Natural killer cell (primary cell): ENCODE data around the gene KRTAP10-11. TPM values are rescaled to one million over a fixed set of nuclear protein-coding genes. Genes with fewer than 3 reads are reported as not detected.

Experiments used
- ATAC-seq, 3 donors: fragments of 150-1000 bp in 2 of 3; fragments of 200-7000 bp in 1 of 3; cut with Tn5 transposase; 1 replicate in 1 of 3; 2 replicates in 2 of 3; pipeline ENCODE4 v1.10.0; 2021; ENCODE audit warnings: mild to moderate bottlenecking in 2 of 3, moderate library complexity in 2 of 3
- DNase-seq, 2 donors: peaks; one replicate each; pipeline versions ENCODE4 v3.0.0 to v3.0.0-alpha.2; 2013 to 2021; ENCODE audit warnings: mixed read lengths in 1 of 2
- H3K27ac ChIP-seq: one replicate; pipeline ENCODE4 v1.5.1; 2013; ENCODE audit warnings: mild to moderate bottlenecking, low read length
- H3K27me3 ChIP-seq: one replicate; pipeline ENCODE4 v1.6.1; 2013; ENCODE audit warnings: low read length; ENCODE audit not compliant: control insufficient read depth, insufficient read depth
- H3K36me3 ChIP-seq: one replicate; pipeline ENCODE4 v1.6.1; 2013; ENCODE audit warnings: low read length; ENCODE audit not compliant: control insufficient read depth, insufficient read depth
- H3K4me1 ChIP-seq: one replicate; pipeline ENCODE4 v1.6.1; 2013; ENCODE audit warnings: low read length; ENCODE audit not compliant: control insufficient read depth, insufficient read depth
- H3K4me3 ChIP-seq: one replicate; pipeline ENCODE4 v1.5.1; 2013; ENCODE audit warnings: low read length
- H3K9me3 ChIP-seq: one replicate; pipeline ENCODE4 v1.6.1; 2013; ENCODE audit warnings: low read length; ENCODE audit not compliant: control insufficient read depth, insufficient read depth
- H3K27ac Mint-ChIP-seq, 2 donors: one replicate each; pipeline ENCODE4 v1.8.0; 2022; ENCODE audit warnings: mild to moderate bottlenecking in 2 of 2, mixed read lengths in 2 of 2, moderate library complexity in 1 of 2
- H3K27me3 Mint-ChIP-seq, 2 donors: one replicate each; pipeline ENCODE4 v1.8.0; 2022; ENCODE audit warnings: low read depth in 2 of 2, mixed read lengths in 2 of 2
- H3K36me3 Mint-ChIP-seq: one replicate; pipeline ENCODE4 v1.8.0; 2022; ENCODE audit warnings: mixed read lengths
- H3K4me1 Mint-ChIP-seq, 2 donors: one replicate each; pipeline ENCODE4 v1.8.0; 2022; ENCODE audit warnings: mixed read lengths in 2 of 2
- H3K4me3 Mint-ChIP-seq: one replicate; pipeline ENCODE4 v1.8.0; 2022; ENCODE audit warnings: mild to moderate bottlenecking, moderate library complexity, mixed read lengths
- H3K9me3 Mint-ChIP-seq, 2 donors: one replicate each; pipeline ENCODE4 v1.8.0; 2022; ENCODE audit warnings: mixed read lengths in 2 of 2
- CTCF ChIP-seq: fragments of 200-600 bp; IDR thresholded peaks from one replicate; pipeline ENCODE4 v1.8.0; 2022; ENCODE audit warnings: antibody characterized with exemption
- WGBS: methylation state at CpG from one replicate; pipeline ENCODE4 v1.1.7; 2013; ENCODE audit warnings: missing lambda C conversion rate; ENCODE audit not compliant: insufficient coverage; 5-methylcytosine and 5-hydroxymethylcytosine counted together
- intact Hi-C: fragments of 100-400 bp; cut with micrococcal nuclease; formaldehyde crosslinking; loops from one replicate; pipeline ENCODE4 v1.14.2; 2022
- total RNA-seq, 4 donors: library from RNA; stranded (reverse); fragments of 120-200 nt in 1 of 4; gene quantifications; one replicate each; pipeline versions ENCODE4 v1.2.3 to v1.2.4, GENCODE V29; 2013 to 2022

The KRTAP10-11 gene
- total RNA-seq, 3 donors from 2014 or later (not counting 1 experiment from before 2014, with no cell fraction given), result not detected

GRCh38 chr21:44691686-44692085 is 45.5 kb downstream of the KRTAP10-11 start:
- peaks cover 12% of the 10 kb centered on the region for H3K36me3 Mint-ChIP-seq
- Histone ChIP-seq H3K27me3 (no peaks in the 10 kb centered on the region), H3K36me3 (no peaks in the 10 kb centered on the region), H3K9me3 (no peaks in the 10 kb centered on the region), H3K27ac (no peak overlapping the region), H3K4me1 (no peaks in the 10 kb centered on the region), H3K4me3 (no peak overlapping the region)
- TF ChIP-seq CTCF, result no peak
- H3K4me3 Mint-ChIP-seq, result no peak overlapping the region
- ATAC-seq (no peak), DNase-seq (no peak)
- WGBS, result 70% methylated on average over 2 of the region's 2 CpGs
- intact Hi-C loops, result no loop called here
- peaks cover 0 to 3% of the 10 kb centered on the region in 2 donors for H3K4me1 Mint-ChIP-seq
- H3K27me3 Mint-ChIP-seq, result peaks cover 27 to 67% of the 10 kb centered on the region in 2 donors
- H3K27ac Mint-ChIP-seq, result no peak overlapping the region
- H3K9me3 Mint-ChIP-seq, result peaks cover 0 to 6% of the 10 kb centered on the region in 2 donors

- no peak for ATAC-seq
- Mint-ChIP-seq H3K4me3 (no peak overlapping the region), H3K27me3 (peaks cover 36 to 67% of the 10 kb centered on the region in 2 donors), H3K36me3 (peaks cover 12% of the 10 kb centered on the region), H3K27ac (no peak overlapping the region), H3K9me3 (peaks cover 0 to 6% of the 10 kb centered on the region in 2 donors), H3K4me1 (peaks cover 0 to 8% of the 10 kb centered on the region in 2 donors)
- Histone ChIP-seq H3K9me3 (no peaks in the 10 kb centered on the region), H3K4me3 (no peak overlapping the region), H3K36me3 (no peaks in the 10 kb centered on the region), H3K27me3 (peaks cover 3% of the 10 kb centered on the region), H3K4me1 (no peaks in the 10 kb centered on the region), H3K27ac (no peak overlapping the region)
- no peak for DNase-seq
- intact Hi-C loops, result no loop called here
- TF ChIP-seq CTCF, result no peak
- 67% methylated on average over 2 of the region's 2 CpGs for WGBS
Observed at GRCh38 chr21:44692798-44693512, 46.7 kb downstream of the KRTAP10-11 start.

- 67% methylated on average over 11 of the region's 11 CpGs for WGBS
- no peaks in the 10 kb centered on the region for H3K36me3 ChIP-seq
- Mint-ChIP-seq H3K4me3 (no peak overlapping the region), H3K9me3 (peaks cover 0 to 6% of the 10 kb centered on the region in 2 donors), H3K27me3 (peaks cover 44 to 75% of the 10 kb centered on the region in 2 donors), H3K36me3 (peaks cover 12% of the 10 kb centered on the region), H3K27ac (no peak overlapping the region), H3K4me1 (peaks cover 0 to 17% of the 10 kb centered on the region in 2 donors)
- DNase-seq (peak in 1 of 2 donors; percentile 23), ATAC-seq (no peak)
- no peak overlapping the region for H3K27ac ChIP-seq
- TF ChIP-seq CTCF, result no peak
- peaks cover 15% of the 10 kb centered on the region for H3K27me3 ChIP-seq
- no peak overlapping the region for H3K4me3 ChIP-seq
- H3K4me1 ChIP-seq, result no peaks in the 10 kb centered on the region
- no peaks in the 10 kb centered on the region for H3K9me3 ChIP-seq
- intact Hi-C loops, result no loop called here
Observed at GRCh38 chr21:44694776-44695175, 48.6 kb downstream of the KRTAP10-11 start.
